IMR-90 (cell line): ENCODE measurements around the gene NFATC1. TPM values are rescaled to one million over a fixed set of nuclear protein-coding genes. Genes with fewer than 3 reads are reported as not detected.

Experiments used
- ATAC-seq: fragments of 200-7000 bp; cut with Tn5 transposase; 2 replicates; pipeline ENCODE4 v1.9.1; 2020; ENCODE audit warnings: low read depth, mild to moderate bottlenecking, moderate library complexity
- BruUV-seq: library from RNA; stranded (reverse); fragments of 400-500 nt; replicated peaks from 2 replicates; lab custom pipeline; 2021; lab: Mats Ljungman, UMichigan
- CTCF ChIA-PET: fragments of 300-600 bp; formaldehyde crosslinking; extraction: SDS; loops from one replicate; lab custom pipeline; 2021; ENCODE audit warnings: antibody characterized with exemption; lab: Yijun Ruan, JAX
- POLR2A ChIA-PET: fragments of 300-600 bp; sonication (Branson Sonifier 250); formaldehyde crosslinking; loops from one replicate; lab custom pipeline; 2022; ENCODE audit warnings: antibody characterized with exemption; ENCODE audit not compliant: unreplicated experiment; lab: Charles Lee
- DNase-seq: peaks from one replicate; pipeline ENCODE4 v3.0.0; 2013
- H2AFZ ChIP-seq: replicated peaks from 2 replicates; pipeline ENCODE3; 2013; ENCODE audit warnings: low read length, mild to moderate bottlenecking; ENCODE audit not compliant: poor library complexity
- H2AK5ac ChIP-seq: 2 replicates; pipeline ENCODE4 v1.6.1; 2013; ENCODE audit warnings: low read depth, low read length, inconsistent platforms
- H2AK9ac ChIP-seq: replicated peaks from 2 replicates; pipeline ENCODE3; 2013; ENCODE audit warnings: mild to moderate bottlenecking, low read depth, low read length, moderate library complexity; ENCODE audit not compliant: poor library complexity
- H2BK120ac ChIP-seq: 2 replicates; pipeline ENCODE4 v1.6.1; 2013; ENCODE audit warnings: low read depth, low read length, inconsistent platforms
- H2BK15ac ChIP-seq: 3 replicates; pipeline ENCODE4 v1.6.1; 2013; ENCODE audit warnings: low read depth, low read length, inconsistent platforms
- H2BK20ac ChIP-seq: 2 replicates; pipeline ENCODE4 v1.6.1; 2013; ENCODE audit warnings: low read depth, mild to moderate bottlenecking, inconsistent platforms, low read length, moderate library complexity
- H2BK5ac ChIP-seq: 2 replicates; pipeline ENCODE4 v1.6.1; 2013; ENCODE audit warnings: mild to moderate bottlenecking, low read depth, low read length, inconsistent platforms; ENCODE audit not compliant: poor library complexity, severe bottlenecking
- H3K14ac ChIP-seq: replicated peaks from 2 replicates; pipeline ENCODE4 v1.6.1; 2013; ENCODE audit warnings: low read depth, low read length, inconsistent platforms
- H3K18ac ChIP-seq: 2 replicates; pipeline ENCODE4 v1.6.1; 2013; ENCODE audit warnings: low read depth, low read length, control low read depth
- H3K23ac ChIP-seq: 2 replicates; pipeline ENCODE4 v1.6.1; 2013; ENCODE audit warnings: low read depth, low read length, inconsistent platforms
- H3K27ac ChIP-seq: 2 replicates; pipeline ENCODE4 v1.5.1; 2013; ENCODE audit warnings: mild to moderate bottlenecking, control low read depth, low read length; ENCODE audit not compliant: insufficient read depth
- H3K27me3 ChIP-seq: 2 replicates; pipeline ENCODE4 v1.6.1; 2013; ENCODE audit warnings: low read length; ENCODE audit not compliant: control insufficient read depth, insufficient read depth
- H3K36me3 ChIP-seq: 2 replicates; pipeline ENCODE4 v1.6.1; 2013; ENCODE audit warnings: low read length, mixed read lengths; ENCODE audit not compliant: control insufficient read depth, insufficient read depth
- H3K4ac ChIP-seq: 2 replicates; pipeline ENCODE4 v1.6.1; 2013; ENCODE audit warnings: low read depth, low read length, inconsistent platforms
- H3K4me1 ChIP-seq: 2 replicates; pipeline ENCODE4 v1.6.1; 2013; ENCODE audit warnings: low read length, mixed read lengths; ENCODE audit not compliant: control insufficient read depth, insufficient read depth
- H3K4me2 ChIP-seq: 2 replicates; pipeline ENCODE4 v1.6.1; 2013; ENCODE audit warnings: low read depth, mild to moderate bottlenecking, control low read depth, low read length, moderate library complexity
- H3K4me3 ChIP-seq: 2 replicates; pipeline ENCODE4 v1.5.1; 2013; ENCODE audit warnings: low read depth, mild to moderate bottlenecking, control low read depth, low read length, moderate library complexity; ENCODE audit not compliant: insufficient read depth
- H3K56ac ChIP-seq: 2 replicates; pipeline ENCODE4 v1.6.1; 2013; ENCODE audit warnings: low read length, inconsistent platforms; ENCODE audit not compliant: insufficient read depth; ENCODE audit errors: extremely low read depth
- H3K79me1 ChIP-seq, 2 experiments: 2 replicates each; pipeline ENCODE4 v1.6.1; 2013; ENCODE audit warnings: low read length in 2 of 2, inconsistent platforms in 1 of 2, low read depth in 1 of 2
- H3K9ac ChIP-seq: 2 replicates; pipeline ENCODE4 v1.6.1; 2013; ENCODE audit warnings: low read depth, low read length, control low read depth
- H3K9me1 ChIP-seq: 2 replicates; pipeline ENCODE4 v1.6.1; 2013; ENCODE audit warnings: low read length, inconsistent platforms; ENCODE audit not compliant: insufficient read depth
- H3K9me3 ChIP-seq: 2 replicates; pipeline ENCODE4 v1.6.1; 2013; ENCODE audit warnings: low read length; ENCODE audit not compliant: control insufficient read depth, insufficient read depth
- H4K20me1 ChIP-seq: 2 replicates; pipeline ENCODE4 v1.6.1; 2013; ENCODE audit warnings: low read length, inconsistent platforms; ENCODE audit not compliant: insufficient read depth
- H4K5ac ChIP-seq: 2 replicates; pipeline ENCODE4 v1.6.1; 2013; ENCODE audit warnings: mild to moderate bottlenecking, low read depth, low read length, control low read depth
- H4K8ac ChIP-seq, 2 experiments: 2 replicates each; pipeline ENCODE4 v1.6.1; 2013; ENCODE audit warnings: low read depth in 2 of 2, low read length in 2 of 2, control low read depth in 1 of 2, inconsistent platforms in 1 of 2
- H4K91ac ChIP-seq: 2 replicates; pipeline ENCODE4 v1.6.1; 2013; ENCODE audit warnings: low read depth, low read length, inconsistent platforms; ENCODE audit not compliant: insufficient read depth
- USF2 ChIP-seq: fragments of 150-350 bp; IDR thresholded peaks from 2 replicates; pipeline ENCODE4 v1.6.1; 2017; ENCODE audit warnings: mild to moderate bottlenecking, antibody characterized with exemption, low read length, low read depth
- WGBS, 2 experiments: methylation state at CpG; one replicate each; pipeline versions ENCODE4 v1.1.5 to v1.1.7; 2013; ENCODE audit warnings: missing lambda C conversion rate in 2 of 2; ENCODE audit not compliant: insufficient read length in 1 of 2; ENCODE audit errors: extremely low coverage in 2 of 2; 5-methylcytosine and 5-hydroxymethylcytosine counted together
- dilution Hi-C: fragments of 300-500 bp; cut with HindIII; formaldehyde crosslinking; loops from one replicate; pipeline ENCODE4 v1.14.3; 2018; ENCODE audit warnings: low sequenced_read_pairs; ENCODE audit not compliant: unreplicated experiment
- in situ Hi-C: fragments of 300-500 bp; cut with MboI; formaldehyde crosslinking; loops from 3 replicates; pipeline ENCODE4 v1.14.3; 2019; ENCODE audit warnings: low sequenced_read_pairs, inconsistent platforms, mixed read lengths
- intact Hi-C: fragments of 100-400 bp; cut with micrococcal nuclease; formaldehyde crosslinking; loops from 2 replicates; pipeline ENCODE4 v1.10.0; 2022
- polyA plus RNA-seq, 3 experiments: library from polyadenylated mRNA; depleted of rRNA; stranded (reverse); fragments of >200 nt; gene quantifications; 2 replicates each; pipeline ENCODE4 v1.2.3, GENCODE V29; 2012; ENCODE audit warnings: low replicate concordance in 1 of 3
- total RNA-seq: library from RNA; depleted of rRNA; stranded (reverse); fragments of >200 nt; gene quantifications from 2 replicates; pipeline ENCODE4 v1.2.3, GENCODE V29; 2012

NFATC1 gene
- total and polyA plus RNA-seq, 2 of the 4 experiments (the other 2 are of a cell fraction), result 0.36 to 1.8 TPM

- no peak overlapping the region for H4K8ac ChIP-seq
- H2BK15ac ChIP-seq, result no peak overlapping the region
- WGBS, 2 experiments, result 100% methylated on average over 5 of the region's 32 CpGs; no CpG with 5 or more reads in 1 of the 2 experiments
- POLR2A ChIA-PET, result no interaction called here
- peaks cover 11% of the 10 kb centered on the region for H3K36me3 ChIP-seq
- no peak overlapping the region for H4K91ac ChIP-seq
- no peaks in the 10 kb centered on the region for H3K27me3 ChIP-seq
- no TSS peak for BruUV-seq
- no peak overlapping the region for H3K23ac ChIP-seq
- ATAC-seq (no peak), DNase-seq (no peak)
- H3K18ac ChIP-seq, result no peak overlapping the region
- no peak overlapping the region for H2BK20ac ChIP-seq
- H4K5ac ChIP-seq, result no peak overlapping the region
- no peak overlapping the region for H2AK5ac ChIP-seq
- intact Hi-C loops (no loop called here), in situ Hi-C loops (loop anchor here (5.0 kb wide), 2 partner anchors 158 to 268 kb away; no protein-coding TSS in a partner anchor), dilution Hi-C loops (no loop called here)
- CTCF ChIA-PET, result no interaction called here
- no peaks in the 10 kb centered on the region for H3K9me3 ChIP-seq
- no peak overlapping the region for H2BK5ac ChIP-seq
- no peak overlapping the region for H3K4me2 ChIP-seq
- H3K4me3 ChIP-seq, result no peak overlapping the region
- no peak overlapping the region for H2BK120ac ChIP-seq
- H3K9me1 ChIP-seq, result no peaks in the 10 kb centered on the region; the same call in 1 of the 2 replicates
- no peaks in the 10 kb centered on the region for H4K20me1 ChIP-seq
- H3K4me1 ChIP-seq, result no peaks in the 10 kb centered on the region
- H3K56ac ChIP-seq, result no peak overlapping the region
- no peak for TF ChIP-seq USF2
- no peak overlapping the region for H2AFZ ChIP-seq
- H3K27ac ChIP-seq, result no peak overlapping the region
- H3K14ac ChIP-seq, result no peak overlapping the region
- H3K79me1 ChIP-seq, result no peaks in the 10 kb centered on the region
- H3K4ac ChIP-seq, result no peak overlapping the region
- H2AK9ac ChIP-seq, result no peak overlapping the region
- H3K9ac ChIP-seq, result no peak overlapping the region
Measured at GRCh38 chr18:79374408-79375171, 21.1 kb upstream of the NFATC1 start.
